UCSD-AML1 (cell line): ENCODE measurements around the gene DOCK4.

ENCODE experiments used
- DNase-seq: peaks from one replicate; lab custom pipeline; 2025; ENCODE audit not compliant: unreplicated experiment; lab: John Stamatoyannopoulos, UW

DOCK4 gene

GRCh38 chr7:112053737-112054069 lies 152.5 kb downstream of the DOCK4 start:
- no peak for DNase-seq

GRCh38 chr7:112052993-112053736 lies 153.0 kb downstream of the DOCK4 start:
- DNase-seq: no peak

GRCh38 chr7:112052498-112052897 lies 153.7 kb downstream of the DOCK4 start:
- no peak for DNase-seq

- DNase-seq: no peak
Observed at GRCh38 chr7:112050250-112050881, 155.8 kb downstream of the DOCK4 start.

GRCh38 chr7:112049555-112050249 lies 156.5 kb downstream of the DOCK4 start:
- no peak for DNase-seq

GRCh38 chr7:112047421-112047820 lies 158.8 kb downstream of the DOCK4 start:
- no peak for DNase-seq

- DNase-seq: no peak
Observed at GRCh38 chr7:112045222-112045621, 161.0 kb downstream of the DOCK4 start.

- no peak for DNase-seq
Observed at GRCh38 chr7:112042631-112043030, 163.6 kb downstream of the DOCK4 start.

- DNase-seq: no peak
Observed at GRCh38 chr7:112038353-112038752, 167.8 kb downstream of the DOCK4 start.

GRCh38 chr7:112036071-112036470 lies 170.1 kb downstream of the DOCK4 start:
- DNase-seq: no peak

GRCh38 chr7:112031689-112032088 lies 174.5 kb downstream of the DOCK4 start:
- DNase-seq: no peak

GRCh38 chr7:112025556-112025955 lies 180.6 kb downstream of the DOCK4 start:
- DNase-seq: no peak

GRCh38 chr7:112023786-112024185 lies 182.4 kb downstream of the DOCK4 start:
- no peak for DNase-seq

GRCh38 chr7:112023282-112023681 lies 182.9 kb downstream of the DOCK4 start:
- no peak for DNase-seq

- no peak for DNase-seq
Observed at GRCh38 chr7:112022128-112022527, 184.1 kb downstream of the DOCK4 start.

- no peak for DNase-seq
Observed at GRCh38 chr7:112021379-112022044, 184.7 kb downstream of the DOCK4 start.

- no peak for DNase-seq
Observed at GRCh38 chr7:112020800-112021199, 185.4 kb downstream of the DOCK4 start.

- no peak for DNase-seq
Observed at GRCh38 chr7:112019932-112020331, 186.3 kb downstream of the DOCK4 start.

- no peak for DNase-seq
Observed at GRCh38 chr7:112018305-112019030, 187.7 kb downstream of the DOCK4 start.

- DNase-seq: no peak
Observed at GRCh38 chr7:112015146-112015545, 191.1 kb downstream of the DOCK4 start.

GRCh38 chr7:112014347-112014746 lies 191.9 kb downstream of the DOCK4 start:
- no peak for DNase-seq
